Measurements from ENCODE around the gene CAPN2.
"Not testable (repeated sequence)": the region's sequence is repeated elsewhere in the genome, so short reads cannot be mapped to it uniquely, and the experiment has no call there.

The CAPN2 gene

DNA sequence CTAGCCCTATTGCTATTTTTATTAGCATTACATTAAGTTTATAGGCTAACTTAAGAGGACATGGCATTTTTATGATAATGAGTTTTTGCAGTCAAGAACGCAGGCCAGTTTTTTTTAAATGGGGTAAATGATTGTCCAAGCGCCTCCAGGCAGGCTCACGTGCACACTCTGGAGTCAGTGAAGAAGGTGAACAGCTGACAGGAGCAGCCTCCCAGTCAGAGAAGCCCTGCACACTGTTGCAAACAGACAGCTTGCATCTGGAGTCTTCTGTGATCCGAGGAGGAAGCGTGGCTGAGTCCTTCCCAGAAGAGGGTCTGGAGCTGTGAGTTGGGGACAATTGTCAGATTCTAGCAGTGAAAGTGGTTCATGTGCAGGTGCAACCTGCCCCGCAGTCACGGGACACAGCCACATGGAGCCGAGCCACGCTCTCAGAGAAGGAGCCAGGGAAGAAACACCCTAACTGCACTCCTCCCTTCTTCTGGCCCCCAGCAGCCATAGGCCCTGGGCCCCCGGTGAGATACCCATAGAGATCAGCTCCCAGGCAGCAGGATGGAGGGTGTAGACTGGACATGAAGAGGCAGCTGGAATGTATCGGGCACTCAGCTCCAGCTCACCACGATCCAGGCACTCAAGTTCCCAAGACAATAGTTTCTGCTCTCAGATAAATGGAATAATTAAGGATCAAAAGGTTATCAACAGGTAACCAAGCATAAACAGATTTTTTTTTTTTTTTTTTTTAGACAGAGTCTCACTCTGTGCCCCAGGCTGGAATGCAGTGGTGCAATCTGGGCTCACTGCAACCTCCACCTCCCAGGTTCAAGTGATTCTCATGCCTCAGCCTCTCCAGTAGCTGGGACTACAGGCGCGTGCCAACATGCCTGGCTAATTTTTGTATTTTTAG is 26.4 kb downstream of the CAPN2 start:
- DNase-seq (ENCODE audit: low read depth in 1 of 2, low spot score in 1 of 2), result no peak

- no peak for DNase-seq (ENCODE audit: low read depth in 1 of 2, low spot score in 1 of 2)
These were observed 27.2 kb downstream of the CAPN2 start for GRCh38 chr1:223739366-223740037.

DNA sequence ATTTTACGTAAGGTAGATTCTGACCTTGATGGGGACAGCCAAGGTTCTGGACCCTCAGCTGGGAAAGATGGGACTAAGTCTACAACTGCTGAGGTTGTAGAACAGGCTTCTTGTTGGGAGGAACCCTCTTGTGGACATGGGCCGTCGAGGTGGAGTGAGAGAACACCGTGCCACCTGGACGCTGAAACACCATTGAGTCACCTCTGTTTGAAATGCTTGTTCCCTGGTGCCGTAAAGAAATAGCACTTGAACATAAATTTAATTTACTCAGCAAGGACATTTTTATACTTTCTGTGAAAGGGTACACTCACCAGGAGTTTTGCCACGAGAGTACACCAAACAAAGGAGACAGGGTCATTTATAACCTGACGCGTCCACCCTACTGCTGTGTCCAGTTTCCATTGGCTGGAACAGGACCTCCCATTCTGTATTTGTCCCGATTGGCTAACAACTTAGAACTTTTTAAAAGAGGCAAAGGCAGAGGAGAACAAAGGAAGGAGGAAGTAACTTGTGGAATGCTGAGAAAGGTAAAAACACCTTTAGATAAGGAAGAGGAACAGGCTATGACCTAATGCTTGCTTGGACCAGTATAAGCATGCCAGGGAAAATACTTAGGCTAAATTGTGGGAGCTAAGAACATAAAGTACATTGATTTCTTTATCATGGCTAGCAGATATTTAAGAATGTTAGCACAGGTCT is 27.8 kb downstream of the CAPN2 start:
- not testable (repeated sequence) for DNase-seq (ENCODE audit: low read depth in 1 of 2, low spot score in 1 of 2)

GRCh38 chr1:223741861-223742260 is 29.5 kb downstream of the CAPN2 start:
- DNase-seq (ENCODE audit: low read depth in 1 of 2, low spot score in 1 of 2), result no peak

GRCh38 chr1:223742856-223743517 is 30.6 kb downstream of the CAPN2 start:
- no peak for DNase-seq (ENCODE audit: low read depth in 1 of 2, low spot score in 1 of 2)

DNA sequence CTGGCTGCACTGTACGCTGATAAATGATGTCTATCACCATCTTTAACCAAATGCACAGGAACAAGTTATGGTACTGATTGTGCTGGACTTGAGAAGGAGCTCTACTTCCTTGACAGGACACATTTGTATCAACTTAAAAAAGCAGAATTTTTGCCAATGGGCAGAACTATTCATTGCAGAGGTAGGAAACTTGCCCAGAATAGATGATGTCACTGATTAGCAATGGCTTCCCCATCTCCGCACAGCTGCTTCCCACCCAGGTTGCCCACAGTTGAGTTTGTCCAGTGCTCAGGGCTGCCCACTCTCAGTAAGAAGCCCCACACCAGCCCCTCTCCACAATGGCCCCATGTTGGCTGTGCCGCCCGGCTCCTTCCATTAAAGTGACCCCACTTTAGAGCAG is 33.4 kb downstream of the CAPN2 start:
- DNase-seq (ENCODE audit: low read depth in 1 of 2, low spot score in 1 of 2), result no peak

DNA sequence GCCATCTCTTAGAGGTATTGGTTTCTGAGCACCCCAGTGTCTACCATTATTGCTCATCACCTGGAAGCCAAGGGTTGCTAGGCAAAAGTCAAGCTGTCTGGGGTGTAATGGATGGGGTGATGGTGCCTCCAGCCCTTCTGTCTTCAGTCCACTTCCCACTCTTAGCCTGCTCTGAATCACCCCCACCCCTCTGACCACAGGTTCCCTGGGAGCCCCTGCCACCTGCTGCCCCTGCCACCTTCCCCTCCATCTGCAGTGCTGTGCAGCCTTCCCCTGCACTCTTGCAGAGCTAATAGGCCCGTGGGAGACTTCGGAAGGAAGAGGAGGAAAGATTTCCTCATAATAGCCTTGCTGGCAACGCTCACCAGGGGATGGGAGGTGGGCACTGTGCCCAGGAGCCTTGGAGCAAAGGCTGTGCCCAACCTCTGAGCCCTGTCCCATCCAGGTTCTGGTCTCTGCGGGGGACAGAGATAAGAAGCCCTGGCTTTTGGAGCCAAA is 35.5 kb downstream of the CAPN2 start:
- DNase-seq (ENCODE audit: low read depth in 1 of 2, low spot score in 1 of 2), result no peak

- DNase-seq (ENCODE audit: low read depth in 1 of 2, low spot score in 1 of 2), result no peak
These were observed 36.0 kb downstream of the CAPN2 start for GRCh38 chr1:223748405-223748772.

GRCh38 chr1:223748773-223749733 is 36.7 kb downstream of the CAPN2 start:
- DNase-seq (ENCODE audit: low read depth in 1 of 2, low spot score in 1 of 2), result peak; percentile 49 to 60

- no peak for DNase-seq (ENCODE audit: low read depth in 1 of 2, low spot score in 1 of 2)
These were observed 38.6 kb downstream of the CAPN2 start for GRCh38 chr1:223750730-223751570.

- no peak for DNase-seq (ENCODE audit: low read depth in 1 of 2, low spot score in 1 of 2)
These were observed 39.4 kb downstream of the CAPN2 start for GRCh38 chr1:223751696-223752095.

GRCh38 chr1:223752721-223753515 is 40.6 kb downstream of the CAPN2 start:
- no peak for DNase-seq (ENCODE audit: low read depth in 1 of 2, low spot score in 1 of 2)

- no peak for DNase-seq (ENCODE audit: low read depth in 1 of 2, low spot score in 1 of 2)
These were observed 42.5 kb downstream of the CAPN2 start for GRCh38 chr1:223754681-223755431.

GRCh38 chr1:223755432-223755792 is 43.1 kb downstream of the CAPN2 start:
- no peak for DNase-seq (ENCODE audit: low read depth in 1 of 2, low spot score in 1 of 2)

DNA sequence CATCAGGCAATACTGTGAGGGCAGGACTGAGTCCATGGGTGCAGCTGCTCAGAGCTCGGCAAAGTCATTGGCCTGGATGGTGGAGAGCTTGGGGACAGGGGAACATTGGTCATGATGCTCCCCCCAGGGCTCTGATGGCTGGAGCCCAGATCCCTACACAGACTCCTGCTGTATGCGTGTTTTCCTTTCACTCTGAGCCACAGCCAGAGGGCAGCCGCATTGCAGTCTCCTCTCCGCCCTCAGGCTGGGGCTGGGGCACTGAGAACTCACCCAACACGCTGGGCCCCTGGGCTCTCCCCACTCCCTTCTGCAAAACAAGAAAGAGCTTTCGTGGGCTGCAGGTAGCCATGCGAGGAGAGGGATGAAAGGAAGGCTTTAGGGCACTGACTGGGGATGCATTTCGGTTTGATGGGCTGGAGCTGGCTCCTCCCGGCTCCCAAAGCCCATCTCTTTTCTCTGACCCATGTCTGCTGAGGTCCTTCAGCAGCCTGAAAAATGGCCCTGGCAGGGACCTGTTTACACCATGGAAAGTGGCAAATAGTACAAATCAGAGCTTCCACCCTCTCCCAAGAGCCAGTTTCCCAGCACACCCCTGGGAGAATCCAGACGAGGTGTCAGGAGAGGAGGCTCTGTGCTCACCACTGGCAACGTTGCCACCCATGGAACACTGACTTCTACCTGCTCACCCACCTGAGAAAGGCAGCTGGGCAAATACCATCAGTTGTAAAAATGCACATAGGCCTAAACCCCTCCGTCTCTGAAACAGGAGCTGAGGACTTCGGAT is 43.8 kb downstream of the CAPN2 start:
- no peak for DNase-seq (ENCODE audit: low read depth in 1 of 2, low spot score in 1 of 2)

- DNase-seq (ENCODE audit: low read depth in 1 of 2, low spot score in 1 of 2), result no peak
These were observed 44.7 kb downstream of the CAPN2 start for GRCh38 chr1:223756806-223757700.

All from stimulated activated CD4-positive, alpha-beta T cell treated with anti-CD3 and anti-CD28 coated beads, Interleukin-15, amount 100 ng/mL, for 1 hour (primary cell).